NCI-H345 (cell line): ENCODE data around the gene FBXO28.

Experiments
- DNase-seq: peaks from one replicate; lab custom pipeline; 2025; lab: John Stamatoyannopoulos, UW

Gene FBXO28

GRCh38 chr1:224157316-224157715 is 43.4 kb downstream of the FBXO28 start:
- no peak for DNase-seq

- no peak for DNase-seq
Observed at GRCh38 chr1:224159541-224159940, 45.6 kb downstream of the FBXO28 start.

- DNase-seq: no peak
Observed at GRCh38 chr1:224160171-224160682, 46.3 kb downstream of the FBXO28 start.

- DNase-seq: no peak
Observed at GRCh38 chr1:224162768-224163167, 48.9 kb downstream of the FBXO28 start.

- no peak for DNase-seq
Observed at GRCh38 chr1:224163311-224163710, 49.4 kb downstream of the FBXO28 start.

- DNase-seq: no peak
Observed at GRCh38 chr1:224168859-224169380, 55.0 kb downstream of the FBXO28 start.

- no peak for DNase-seq
Observed at GRCh38 chr1:224169718-224170270, 55.9 kb downstream of the FBXO28 start.

GRCh38 chr1:224170343-224170742 is 56.4 kb downstream of the FBXO28 start:
- no peak for DNase-seq

GRCh38 chr1:224170748-224171478 is 57.0 kb downstream of the FBXO28 start:
- DNase-seq: no peak

- no peak for DNase-seq
Observed at GRCh38 chr1:224172229-224172628, 58.3 kb downstream of the FBXO28 start.

- no peak for DNase-seq
Observed at GRCh38 chr1:224173523-224173922, 59.6 kb downstream of the FBXO28 start.

- DNase-seq: no peak
Observed at GRCh38 chr1:224175617-224176016, 61.7 kb downstream of the FBXO28 start.

GRCh38 chr1:224177356-224177999 is 63.6 kb downstream of the FBXO28 start:
- no peak for DNase-seq

GRCh38 chr1:224178894-224179293 is 65.0 kb downstream of the FBXO28 start:
- no peak for DNase-seq

- DNase-seq: no peak
Observed at GRCh38 chr1:224180783-224181452, 67.0 kb downstream of the FBXO28 start.

- no peak for DNase-seq
Observed at GRCh38 chr1:224181453-224181810, 67.5 kb downstream of the FBXO28 start.

- DNase-seq: peak; percentile 39
Observed at GRCh38 chr1:224182057-224182865, 68.3 kb downstream of the FBXO28 start.

- peak; percentile 90 for DNase-seq
Observed at GRCh38 chr1:224182866-224183590, 69.1 kb downstream of the FBXO28 start, which contains the start of gene DEGS1. TSS of gene DEGS1 (plus strand) at chr1:224183240. CDS start at chr1:224183337, 97 bp downstream.

GRCh38 chr1:224183591-224184312 is 69.8 kb downstream of the FBXO28 start:
- peak; percentile 60 for DNase-seq

GRCh38 chr1:224185208-224185607 is 71.3 kb downstream of the FBXO28 start:
- no peak for DNase-seq
